H9 (cell line): ENCODE data around the gene TRAF7. TPM values are rescaled to one million over a fixed set of nuclear protein-coding genes. Genes with fewer than 3 reads are reported as not detected.

Experiments
- DNase-seq: peaks from one replicate; pipeline ENCODE4 v3.0.0-alpha.2; 2017
- H2AFZ ChIP-seq: one replicate; pipeline ENCODE4 v1.6.1; 2013; ENCODE audit warnings: mild to moderate bottlenecking, low read length, control low read depth, moderate library complexity
- H2AK5ac ChIP-seq: 2 replicates; pipeline ENCODE4 v1.6.1; 2013; ENCODE audit warnings: low read length, control low read depth, mixed read lengths; ENCODE audit not compliant: insufficient read length
- H2BK120ac ChIP-seq: one replicate; pipeline ENCODE4 v1.6.1; 2013; ENCODE audit warnings: low read depth, mild to moderate bottlenecking, low read length, control low read depth, inconsistent platforms; ENCODE audit not compliant: poor library complexity, severe bottlenecking
- H2BK12ac ChIP-seq: 2 replicates; pipeline ENCODE4 v1.6.1; 2013; ENCODE audit warnings: low read length, control low read depth, mixed read lengths, low read depth; ENCODE audit not compliant: insufficient read length
- H2BK15ac ChIP-seq: 2 replicates; pipeline ENCODE4 v1.6.1; 2013; ENCODE audit warnings: low read depth, low read length, control low read depth
- H2BK20ac ChIP-seq: one replicate; pipeline ENCODE4 v1.6.1; 2013; ENCODE audit warnings: low read depth, mild to moderate bottlenecking, low read length, control low read depth, inconsistent platforms; ENCODE audit not compliant: poor library complexity, severe bottlenecking
- H2BK5ac ChIP-seq: 2 replicates; pipeline ENCODE4 v1.6.1; 2013; ENCODE audit warnings: low read length, control low read depth, mixed read lengths; ENCODE audit not compliant: insufficient read length
- H3K14ac ChIP-seq: 2 replicates; pipeline ENCODE4 v1.6.1; 2013; ENCODE audit warnings: low read length, control low read depth; ENCODE audit not compliant: insufficient read depth
- H3K18ac ChIP-seq: 2 replicates; pipeline ENCODE4 v1.6.1; 2013; ENCODE audit warnings: low read depth, mild to moderate bottlenecking, mixed read lengths, low read length, control low read depth; ENCODE audit not compliant: insufficient read length
- H3K23ac ChIP-seq: 2 replicates; pipeline ENCODE4 v1.6.1; 2013; ENCODE audit warnings: low read length, control low read depth, mixed read lengths, low read depth; ENCODE audit not compliant: insufficient read length
- H3K23me2 ChIP-seq: 2 replicates; pipeline ENCODE4 v1.6.1; 2013; ENCODE audit warnings: low read depth, mild to moderate bottlenecking, mixed read lengths, low read length, control low read depth; ENCODE audit not compliant: insufficient read length, poor library complexity, severe bottlenecking
- H3K27ac ChIP-seq: 2 replicates; pipeline ENCODE4 v1.5.1; 2013; ENCODE audit warnings: low read length, control low read depth, mixed read lengths, low read depth; ENCODE audit not compliant: insufficient read length
- H3K27me3 ChIP-seq: 2 replicates; pipeline ENCODE4 v1.6.1; 2013; ENCODE audit warnings: low read length, control low read depth, inconsistent platforms; ENCODE audit not compliant: insufficient read depth
- H3K4ac ChIP-seq: 2 replicates; pipeline ENCODE4 v1.6.1; 2013; ENCODE audit warnings: low read depth, mild to moderate bottlenecking, control low read depth, inconsistent platforms, low read length, moderate library complexity
- H3K4me1 ChIP-seq: 2 replicates; pipeline ENCODE4 v1.6.1; 2013; ENCODE audit warnings: low read length, control low read depth, inconsistent platforms; ENCODE audit not compliant: insufficient read depth
- H3K4me2 ChIP-seq: 2 replicates; pipeline ENCODE4 v1.6.1; 2013; ENCODE audit warnings: low read length, control low read depth, mixed read lengths; ENCODE audit not compliant: insufficient read length, insufficient read depth
- H3K56ac ChIP-seq: 2 replicates; pipeline ENCODE4 v1.6.1; 2013; ENCODE audit warnings: low read depth, mild to moderate bottlenecking, mixed read lengths, low read length, control low read depth; ENCODE audit not compliant: insufficient read length
- H3K79me1 ChIP-seq: 2 replicates; pipeline ENCODE4 v1.6.1; 2013; ENCODE audit warnings: low read depth, mild to moderate bottlenecking, moderate library complexity, low read length, control low read depth, inconsistent platforms; ENCODE audit not compliant: insufficient read depth, poor library complexity, severe bottlenecking
- H3K79me2 ChIP-seq: 2 replicates; pipeline ENCODE4 v1.6.1; 2013; ENCODE audit warnings: low read length, control low read depth, inconsistent platforms; ENCODE audit not compliant: insufficient read depth
- H3K9ac ChIP-seq: 2 replicates; pipeline ENCODE4 v1.6.1; 2013; ENCODE audit warnings: low read length, control low read depth, mixed read lengths; ENCODE audit not compliant: insufficient read length; ENCODE audit errors: extremely low read depth
- H3K9me3 ChIP-seq: one replicate; pipeline ENCODE4 v1.6.1; 2013; ENCODE audit warnings: low read depth, low read length, inconsistent platforms; ENCODE audit not compliant: control insufficient read depth
- H3T11ph ChIP-seq: one replicate; pipeline ENCODE4 v1.6.1; 2013; ENCODE audit warnings: mild to moderate bottlenecking, low read length, control low read depth, inconsistent platforms
- H4K20me1 ChIP-seq: one replicate; pipeline ENCODE4 v1.6.1; 2013; ENCODE audit not compliant: control insufficient read depth, insufficient read length, insufficient read depth
- H4K5ac ChIP-seq: 2 replicates; pipeline ENCODE4 v1.6.1; 2013; ENCODE audit warnings: low read depth, mild to moderate bottlenecking, mixed read lengths, low read length, control low read depth; ENCODE audit not compliant: insufficient read length
- H4K8ac ChIP-seq: replicated peaks from 2 replicates; pipeline ENCODE4 v1.6.1; 2013; ENCODE audit warnings: low read length, control low read depth, mixed read lengths, low read depth; ENCODE audit not compliant: insufficient read length
- H4K91ac ChIP-seq: 2 replicates; pipeline ENCODE4 v1.6.1; 2013; ENCODE audit warnings: low read depth, mild to moderate bottlenecking, moderate library complexity, mixed read lengths, low read length, control low read depth; ENCODE audit not compliant: insufficient read length
- H3K27ac Mint-ChIP-seq, 3 experiments: 2 replicates in 2 of 3; 3 replicates in 1 of 3; pipeline ENCODE4 v1.8.0; 2020 to 2021; ENCODE audit warnings: mixed read lengths in 3 of 3, mild to moderate bottlenecking in 1 of 3, moderate library complexity in 1 of 3
- H3K27me3 Mint-ChIP-seq: 2 replicates; pipeline ENCODE4 v1.8.0; 2021; ENCODE audit warnings: low read depth, mild to moderate bottlenecking, moderate library complexity, mixed read lengths
- H3K36me3 Mint-ChIP-seq, 3 experiments: 2 replicates in 2 of 3; 3 replicates in 1 of 3; pipeline ENCODE4 v1.8.0; 2020 to 2021; ENCODE audit warnings: low read depth in 3 of 3, mixed read lengths in 3 of 3; ENCODE audit not compliant: insufficient read depth in 1 of 3
- H3K4me1 Mint-ChIP-seq, 2 experiments: 2 replicates each; pipeline ENCODE4 v1.8.0; 2020; ENCODE audit warnings: mixed read lengths in 2 of 2
- H3K4me3 Mint-ChIP-seq, 2 experiments: 2 replicates in 1 of 2; 3 replicates in 1 of 2; pipeline ENCODE4 v1.8.0; 2020 to 2021; ENCODE audit warnings: mild to moderate bottlenecking in 2 of 2, mixed read lengths in 2 of 2, moderate library complexity in 1 of 2
- H3K9me3 Mint-ChIP-seq, 2 experiments: 2 replicates in 1 of 2; 3 replicates in 1 of 2; pipeline ENCODE4 v1.8.0; 2020; ENCODE audit warnings: mild to moderate bottlenecking in 2 of 2, mixed read lengths in 2 of 2, moderate library complexity in 1 of 2
- WGBS: extraction: QIAGEN DNeasy Blood & Tissue Kit; methylation state at CpG from one replicate; pipeline ENCODE4 v1.1.7; 2013; ENCODE audit warnings: missing lambda C conversion rate, low lambda C conversion rate, mixed read lengths; ENCODE audit not compliant: insufficient read length; ENCODE audit errors: extremely low coverage; 5-methylcytosine and 5-hydroxymethylcytosine counted together
- total RNA-seq: library from RNA; stranded (reverse); gene quantifications from 2 replicates; pipeline ENCODE4 v1.2.1, GENCODE V29; 2021
- TF ChIP-seq, protein P1 (sequence below): fragments of 200-600 bp; sonication (generic); conservative IDR thresholded peaks from 3 replicates; pipeline ENCODE4 v1.8.0; 2021; ENCODE audit warnings: antibody characterized with exemption, mild to moderate bottlenecking

The TRAF7 gene
- total RNA-seq, 1 experiment from 2014 or later: 108 TPM

DNA sequence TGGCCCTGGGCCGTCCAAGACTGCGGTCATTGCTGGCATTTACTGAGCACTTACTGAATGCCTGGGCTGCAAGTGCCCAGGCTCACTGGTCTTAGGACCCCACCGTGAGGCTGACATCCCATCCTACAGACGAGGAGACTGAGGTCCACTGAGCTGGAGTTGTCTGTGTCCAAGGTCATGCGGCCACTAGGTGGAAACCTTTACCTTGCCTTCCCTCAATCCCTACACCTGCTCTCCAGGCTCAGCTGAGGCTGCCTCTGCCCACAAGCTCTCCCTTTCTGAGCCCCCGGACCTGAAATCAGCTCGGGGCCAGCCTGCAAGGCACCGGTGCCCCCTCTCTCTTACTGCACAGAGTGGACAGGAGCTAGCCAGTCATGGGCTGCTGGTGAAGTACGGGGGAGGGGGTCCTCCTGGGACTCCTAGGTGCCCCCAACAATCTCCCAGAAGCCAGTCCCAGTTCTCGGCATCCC, 39.3 kb downstream of the TRAF7 start:
- Histone ChIP-seq H3K56ac (no peak overlapping the region), H3K23ac (no peak overlapping the region), H3K4ac (no peak overlapping the region), H3K9me3 (no peaks in the 10 kb centered on the region), H2BK15ac (no peak overlapping the region), H2BK12ac (no peak overlapping the region), H2AK5ac (no peak overlapping the region), H3K18ac (no peak overlapping the region), H3K4me2 (peak overlapping the region; percentile 42), H3T11ph (no peak overlapping the region), H2BK5ac (no peak overlapping the region), H3K14ac (no peak overlapping the region), H4K20me1 (no peaks in the 10 kb centered on the region), H3K79me2 (no peaks in the 10 kb centered on the region), H4K8ac (no peak overlapping the region), H4K91ac (no peak overlapping the region), H3K23me2 (peaks cover 7% of the 10 kb centered on the region), H3K27me3 (peaks cover 8% of the 10 kb centered on the region; the same call in 1 of the 2 replicates), H3K9ac (no peak overlapping the region), H3K79me1 (no peaks in the 10 kb centered on the region), H3K27ac (no peak overlapping the region), H3K4me1 (no peaks in the 10 kb centered on the region), H4K5ac (no peak overlapping the region), H2BK120ac (no peak overlapping the region), H2AFZ (no peak overlapping the region), H2BK20ac (no peak overlapping the region)
- Mint-ChIP-seq H3K27ac (peak overlapping the region in 1 of 3 experiments; percentile 91; a peak in 2 of 7 replicates), H3K4me3 (peak overlapping the region; percentile 58 to 83), H3K4me1 (peaks cover 4 to 6% of the 10 kb centered on the region in 2 experiments; a peak in 1 of 4 replicates), H3K36me3 (no peaks in the 10 kb centered on the region), H3K9me3 (no peaks in the 10 kb centered on the region), H3K27me3 (peaks cover 31% of the 10 kb centered on the region)
- TF ChIP-seq, protein P1, sequence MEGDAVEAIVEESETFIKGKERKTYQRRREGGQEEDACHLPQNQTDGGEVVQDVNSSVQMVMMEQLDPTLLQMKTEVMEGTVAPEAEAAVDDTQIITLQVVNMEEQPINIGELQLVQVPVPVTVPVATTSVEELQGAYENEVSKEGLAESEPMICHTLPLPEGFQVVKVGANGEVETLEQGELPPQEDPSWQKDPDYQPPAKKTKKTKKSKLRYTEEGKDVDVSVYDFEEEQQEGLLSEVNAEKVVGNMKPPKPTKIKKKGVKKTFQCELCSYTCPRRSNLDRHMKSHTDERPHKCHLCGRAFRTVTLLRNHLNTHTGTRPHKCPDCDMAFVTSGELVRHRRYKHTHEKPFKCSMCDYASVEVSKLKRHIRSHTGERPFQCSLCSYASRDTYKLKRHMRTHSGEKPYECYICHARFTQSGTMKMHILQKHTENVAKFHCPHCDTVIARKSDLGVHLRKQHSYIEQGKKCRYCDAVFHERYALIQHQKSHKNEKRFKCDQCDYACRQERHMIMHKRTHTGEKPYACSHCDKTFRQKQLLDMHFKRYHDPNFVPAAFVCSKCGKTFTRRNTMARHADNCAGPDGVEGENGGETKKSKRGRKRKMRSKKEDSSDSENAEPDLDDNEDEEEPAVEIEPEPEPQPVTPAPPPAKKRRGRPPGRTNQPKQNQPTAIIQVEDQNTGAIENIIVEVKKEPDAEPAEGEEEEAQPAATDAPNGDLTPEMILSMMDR: peak; percentile 79
- peak; percentile 86 for DNase-seq
- WGBS: no CpG with 5 or more reads among the region's 10 CpGs
